GM13976 (cell line): Measurements from ENCODE around the gene DUS1L.

Experiments used
- DNase-seq: peaks from one replicate; pipeline ENCODE4 v3.0.0; 2012; ENCODE audit warnings: low spot score
- CTCF ChIP-seq: IDR thresholded peaks from 2 replicates; pipeline ENCODE4 v1.5.1; 2012; ENCODE audit warnings: borderline replicate concordance, mild to moderate bottlenecking; ENCODE audit not compliant: insufficient read depth; ENCODE audit errors: extremely low read depth, missing control alignments, control extremely low read depth
- in situ Hi-C: fragments of 300-500 bp; cut with MboI; formaldehyde crosslinking; loops from one replicate; pipeline ENCODE4 v1.12.0; 2022; ENCODE audit warnings: low sequenced_read_pairs, mixed read lengths, inconsistent platforms; ENCODE audit not compliant: unreplicated experiment

Gene DUS1L

GRCh38 chr17:82092995-82093751, 27.6 kb upstream of the DUS1L start:
- in situ Hi-C loops = no loop called here
- no peak for TF ChIP-seq CTCF
- DNase-seq = no peak

GRCh38 chr17:82092628-82092994, 27.0 kb upstream of the DUS1L start:
- in situ Hi-C loops = no loop called here

GRCh38 chr17:82092094-82092586, 26.5 kb upstream of the DUS1L start:
- no peak for DNase-seq
- in situ Hi-C loops = no loop called here
- no peak for TF ChIP-seq CTCF

More at GRCh38 chr17:82092628-82092994, 27.0 kb upstream of the DUS1L start:
- no peak for DNase-seq
- no peak for TF ChIP-seq CTCF

- DNase-seq = no peak
- in situ Hi-C loops = no loop called here
- TF ChIP-seq CTCF = no peak
Measured at GRCh38 chr17:82091264-82092066, 25.9 kb upstream of the DUS1L start.

- no peak for DNase-seq
- in situ Hi-C loops = no loop called here
- TF ChIP-seq CTCF = no peak
Measured at GRCh38 chr17:82090549-82091263, 25.1 kb upstream of the DUS1L start.
